K562 (cell line): Measurements from ENCODE around the gene SPECC1L. TPM values are rescaled to one million over a fixed set of nuclear protein-coding genes. Genes with fewer than 3 reads are reported as not detected.

Source experiments
- ATAC-seq: fragments of 200-7000 bp; cut with Tn5 transposase; 3 replicates; pipeline ENCODE4 v1.9.1; 2020; ENCODE audit warnings: moderate library complexity
- BruUV-seq: library from RNA; stranded (reverse); fragments of 400-500 nt; replicated peaks from 2 replicates; lab custom pipeline; 2021; lab: Mats Ljungman, UMichigan
- CTCF ChIA-PET: fragments of 300-600 bp; formaldehyde crosslinking; extraction: SDS; loops from one replicate; lab custom pipeline; 2021; ENCODE audit warnings: low intra/inter-chr PET ratio; lab: Yijun Ruan, JAX
- POLR2A ChIA-PET: fragments of 300-600, 350-650 bp; sonication (Branson Sonifier 250); formaldehyde crosslinking; extraction: SDS; loops from one replicate; lab custom pipeline; 2021; ENCODE audit warnings: antibody characterized with exemption, inconsistent platforms; lab: Yijun Ruan, JAX
- DNase-seq, 4 experiments: peaks; one replicate each; pipeline versions ENCODE4 v3.0.0 to v3.0.0-alpha.2; 2011 to 2018; ENCODE audit warnings: low spot score in 3 of 4, mixed read lengths in 3 of 4; ENCODE audit errors: extremely low read depth in 1 of 4
- FAIRE-seq: peaks from 2 replicates; lab custom pipeline; 2011; peaks lifted over from hg19 to GRCh38; lab: Jason Lieb, UNC
- H2AFZ ChIP-seq: 2 replicates; pipeline ENCODE4 v1.6.0; 2011; ENCODE audit warnings: low read depth, low read length, control low read depth, inconsistent platforms
- H3K27ac ChIP-seq: fragments of 200-600 bp; 3 replicates; pipeline ENCODE4 v1.8.0; 2011; ENCODE audit warnings: low read depth, mild to moderate bottlenecking, control low read depth, inconsistent platforms, low read length, moderate library complexity, mixed read lengths; ENCODE audit errors: extremely low read depth
- H3K27me3 ChIP-seq, 2 experiments: fragments of 300-600 bp in 1 of 2; 2 replicates in 1 of 2; 3 replicates in 1 of 2; pipeline versions ENCODE4 v1.6.0 to v1.8.0; 2011; ENCODE audit warnings: inconsistent platforms in 2 of 2, low read length in 2 of 2, mild to moderate bottlenecking in 1 of 2, mixed read lengths in 1 of 2, moderate library complexity in 1 of 2; ENCODE audit not compliant: control insufficient read depth in 2 of 2, insufficient read depth in 2 of 2
- H3K36me3 ChIP-seq: fragments of 300-600 bp; 3 replicates; pipeline ENCODE4 v1.8.0; 2011; ENCODE audit warnings: mild to moderate bottlenecking, low read length, inconsistent platforms; ENCODE audit not compliant: control insufficient read depth, insufficient read depth
- H3K4me1 ChIP-seq, 2 experiments: fragments of 200-600 bp in 1 of 2; replicated peaks in 1 of 2; 2 replicates in 1 of 2; 3 replicates in 1 of 2; pipeline versions ENCODE4 v1.5.1 to v1.8.0; 2011; ENCODE audit warnings: inconsistent platforms in 2 of 2, low read length in 2 of 2, mild to moderate bottlenecking in 1 of 2, mixed read lengths in 1 of 2, moderate library complexity in 1 of 2; ENCODE audit not compliant: control insufficient read depth in 2 of 2, insufficient read depth in 2 of 2
- H3K4me2 ChIP-seq: 2 replicates; pipeline ENCODE4 v1.6.1; 2011; ENCODE audit warnings: low read length, control low read depth, inconsistent platforms, mixed read lengths; ENCODE audit not compliant: insufficient read depth
- H3K4me3 ChIP-seq: fragments of 200-600 bp; sonication (generic), shearing (Covaris generic); 2 replicates; pipeline ENCODE4 v1.5.1; 2016; ENCODE audit warnings: control low read depth, inconsistent platforms
- H3K79me2 ChIP-seq: fragments of 200-600 bp; 3 replicates; pipeline ENCODE4 v1.8.0; 2011; ENCODE audit warnings: low read length, inconsistent platforms; ENCODE audit not compliant: control insufficient read depth, insufficient read depth
- H3K9ac ChIP-seq, 2 experiments: 2 replicates each; pipeline versions ENCODE4 v1.6.0 to v1.6.1; 2011; ENCODE audit warnings: low read depth in 2 of 2, low read length in 2 of 2, control low read depth in 1 of 2, inconsistent platforms in 1 of 2, mild to moderate bottlenecking in 1 of 2, mixed read lengths in 1 of 2; ENCODE audit not compliant: insufficient read depth in 1 of 2
- H3K9me1 ChIP-seq: one replicate; pipeline ENCODE4 v1.6.0; 2011; ENCODE audit warnings: inconsistent platforms, mild to moderate bottlenecking, low read length, moderate library complexity; ENCODE audit not compliant: control insufficient read depth, insufficient read depth
- H3K9me3 ChIP-seq: replicated peaks from 2 replicates; pipeline ENCODE4 v1.5.1; 2011; ENCODE audit warnings: low read depth, low read length, inconsistent platforms; ENCODE audit not compliant: control insufficient read depth, insufficient read depth
- H4K20me1 ChIP-seq: replicated peaks from 2 replicates; pipeline ENCODE4 v1.6.1; 2011; ENCODE audit warnings: low read length, inconsistent platforms, mixed read lengths; ENCODE audit not compliant: control insufficient read depth, insufficient read depth
- BRF1 ChIP-seq: IDR thresholded peaks from 3 replicates; pipeline ENCODE4 v1.6.1; 2011; ENCODE audit warnings: borderline replicate concordance, mild to moderate bottlenecking; ENCODE audit not compliant: insufficient read length; ENCODE audit errors: extremely low read depth
- EP300 ChIP-seq: IDR thresholded peaks from 2 replicates; pipeline ENCODE4 v1.6.1; 2012; ENCODE audit warnings: low read length, improper control_type of control experiment
- ETS2 ChIP-seq: IDR thresholded peaks from 2 replicates; pipeline ENCODE4 v1.6.1; 2016; ENCODE audit warnings: borderline replicate concordance, missing genetic modification characterization, mild to moderate bottlenecking, moderate library complexity, missing compliant biosample characterization; ENCODE audit not compliant: poor library complexity, severe bottlenecking
- HNRNPL ChIP-seq: fragments of 200-400 bp; formaldehyde crosslinking; IDR thresholded peaks from 2 replicates; pipeline ENCODE4 v1.6.1; 2017; ENCODE audit warnings: low read depth, mild to moderate bottlenecking, low read length
- KDM1A ChIP-seq, 2 experiments: fragments of 450-650 bp; IDR thresholded peaks; 2 replicates each; pipeline ENCODE4 v1.6.1; 2016; ENCODE audit warnings: mild to moderate bottlenecking in 2 of 2
- MTA3 ChIP-seq: fragments of 450-650 bp; formaldehyde crosslinking; IDR thresholded peaks from 2 replicates; pipeline ENCODE4 v1.6.1; 2017; ENCODE audit warnings: mild to moderate bottlenecking, borderline replicate concordance
- RAD51 ChIP-seq: fragments of 450-650 bp; IDR thresholded peaks from 2 replicates; pipeline ENCODE4 v1.7.1; 2016; ENCODE audit warnings: low read depth, mild to moderate bottlenecking, borderline replicate concordance
- RBM14 ChIP-seq: fragments of 200-400 bp; formaldehyde crosslinking; IDR thresholded peaks from 2 replicates; pipeline ENCODE4 v1.6.1; 2018; ENCODE audit warnings: low read depth, mild to moderate bottlenecking, low read length, moderate library complexity, borderline replicate concordance; ENCODE audit not compliant: insufficient read depth
- RFX7 ChIP-seq: fragments of 250-450 bp; sonication (Bioruptor Pico); IDR thresholded peaks from 2 replicates; pipeline ENCODE4 v1.5.1; 2021; ENCODE audit warnings: mild to moderate bottlenecking
- SAP30 ChIP-seq: fragments of 200-600 bp; sonication (generic); IDR thresholded peaks from 2 replicates; pipeline ENCODE4 v1.6.1; 2012; ENCODE audit warnings: borderline replicate concordance, low read depth, mild to moderate bottlenecking, moderate library complexity, low read length, control low read depth, inconsistent platforms; ENCODE audit not compliant: insufficient read depth, poor library complexity, severe bottlenecking
- SNAPC5 ChIP-seq: fragments of 250-450 bp; sonication (Bioruptor Pico); IDR thresholded peaks from 2 replicates; pipeline ENCODE4 v1.8.0; 2021; ENCODE audit warnings: moderate library complexity, mild to moderate bottlenecking, inconsistent platforms
- TEAD4 ChIP-seq, 2 experiments: sonication (generic) in 1 of 2; formaldehyde crosslinking in 1 of 2; IDR thresholded peaks; 2 replicates each; pipeline versions ENCODE4 v1.6.1 to v1.8.0; 2012 to 2022; ENCODE audit warnings: borderline replicate concordance in 1 of 2, inconsistent platforms in 1 of 2, low read length in 1 of 2, mild to moderate bottlenecking in 1 of 2, missing genetic modification reagents in 1 of 2
- ZNF217 ChIP-seq: sonication (generic); formaldehyde crosslinking; IDR thresholded peaks from 2 replicates; pipeline ENCODE4 v1.8.0; 2022; ENCODE audit warnings: mild to moderate bottlenecking, missing genetic modification reagents
- ZNF354B ChIP-seq: fragments of 250-450 bp; sonication (Bioruptor Pico); IDR thresholded peaks from 2 replicates; pipeline ENCODE4 v1.4.0; 2020
- WGBS: fragments of 100-300 bp; shearing (Covaris generic); methylation state at CpG from one replicate; pipeline ENCODE4 v1.1.6; 2016; ENCODE audit warnings: low coverage, mixed read lengths; ENCODE audit not compliant: insufficient coverage; ENCODE audit errors: missing lambda C conversion rate; 5-methylcytosine and 5-hydroxymethylcytosine counted together
- in situ Hi-C: fragments of 300-500 bp; cut with MboI; formaldehyde crosslinking; loops from 4 replicates; pipeline ENCODE4 v1.15.0; 2018; ENCODE audit warnings: inconsistent platforms, mixed read lengths
- intact Hi-C: fragments of 100-400 bp; cut with micrococcal nuclease; formaldehyde crosslinking; loops from 2 replicates; pipeline ENCODE4 v1.14.2; 2022
- polyA plus RNA-seq, 8 experiments: library from polyadenylated mRNA; depleted of rRNA in 4 of 8; stranded (reverse) in 5 of 8; unstranded in 3 of 8; fragments of >200 nt; fragmentation: Nextera tagmentation in 2 of 8; fragmentation: Illumina TruSeq in 1 of 8; extraction: Ambion mirVana in 2 of 8; extraction: Trizol in 1 of 8; gene quantifications; 2 replicates each; pipeline versions ENCODE4 v1.2.1 to v1.2.3, GENCODE V29; 2011 to 2014; ENCODE audit warnings: inconsistent platforms in 1 of 8, missing spikeins in 1 of 8
- total RNA-seq, 7 experiments: library from RNA; depleted of rRNA in 6 of 7; stranded (reverse); fragments of >200 nt in 6 of 7; fragmentation: Illumina TruSeq in 2 of 7; extraction: Trizol in 2 of 7; gene quantifications; 2 replicates each; pipeline versions ENCODE4 v1.2.1 to v1.2.3, GENCODE V29; 2011 to 2021; ENCODE audit warnings: low replicate concordance in 1 of 7
- TF ChIP-seq, protein P1 (sequence below): sonication (generic); formaldehyde crosslinking; IDR thresholded peaks from 2 replicates; pipeline ENCODE4 v1.9.0; 2022; ENCODE audit warnings: mild to moderate bottlenecking, missing genetic modification reagents

The SPECC1L gene
- total and polyA plus RNA-seq, 9 of the 15 experiments (the other 6 are each of a cell fraction or from before 2014, with no cell fraction given) = 1.4 to 27.9 (median 14.5) TPM

DNA sequence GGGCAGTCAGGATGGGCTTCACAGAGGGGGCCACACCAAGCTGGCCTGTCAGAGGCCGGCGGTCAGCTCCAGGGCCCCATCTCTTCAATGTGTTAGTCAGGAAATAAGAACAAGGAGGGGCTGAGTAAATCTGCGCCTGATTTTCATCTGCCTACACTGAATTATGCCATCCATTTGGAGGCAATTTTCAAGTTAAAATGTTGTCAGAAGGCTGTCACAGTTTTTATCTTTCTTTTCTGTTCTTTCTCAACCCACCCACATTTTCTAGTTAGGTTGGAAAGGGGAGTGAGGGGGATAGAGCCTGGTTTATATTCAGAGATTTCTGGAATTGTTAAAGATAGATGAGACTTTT, 175.6 kb downstream of the SPECC1L start:
- H3K9ac ChIP-seq = peak overlapping the region in 1 of 2 experiments; percentile 76; a peak in 1 of 4 replicates
- H3K4me2 ChIP-seq = no peak overlapping the region
- no peaks in the 10 kb centered on the region for H3K36me3 ChIP-seq
- intact Hi-C loops (no loop called here), in situ Hi-C loops (no loop called here)
- no peaks in the 10 kb centered on the region for H3K9me1 ChIP-seq
- POLR2A ChIA-PET = no interaction called here
- CTCF ChIA-PET = no interaction called here
- H3K4me3 ChIP-seq = no peak overlapping the region
- no peaks in the 10 kb centered on the region for H3K27me3 ChIP-seq
- no peak overlapping the region; the same call in 2 of the 3 replicates for H3K27ac ChIP-seq
- H3K4me1 ChIP-seq = peaks cover 15 to 27% of the 10 kb centered on the region in 2 experiments
- no peaks in the 10 kb centered on the region for H4K20me1 ChIP-seq
- H3K9me3 ChIP-seq = no peaks in the 10 kb centered on the region
- H3K79me2 ChIP-seq = no peaks in the 10 kb centered on the region
- TF ChIP-seq EP300 (no peak), MTA3 (no peak), SNAPC5 (no peak), ZNF354B (CRISPR knock-in tag) (no peak), BRF1 (no peak), ETS2 (no peak), ZNF217 (CRISPR knock-in tag) (no peak), KDM1A (IDR thresholded peaks at IDR 0.05) (no peak), TEAD4 (IDR thresholded peaks at IDR 0.05; ENCODE audit: low read length) (no peak), TEAD4 (CRISPR knock-in tag; IDR thresholded peaks at IDR 0.05; ENCODE audit: borderline replicate concordance) (no peak), RFX7 (CRISPR knock-in tag) (no peak), SAP30 (no peak), RAD51 (no peak), RBM14 (no peak), HNRNPL (no peak)
- TF ChIP-seq, protein P1, sequence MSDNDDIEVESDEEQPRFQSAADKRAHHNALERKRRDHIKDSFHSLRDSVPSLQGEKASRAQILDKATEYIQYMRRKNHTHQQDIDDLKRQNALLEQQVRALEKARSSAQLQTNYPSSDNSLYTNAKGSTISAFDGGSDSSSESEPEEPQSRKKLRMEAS = no peak
- no TSS peak for BruUV-seq
- no peak for DNase-seq
- H2AFZ ChIP-seq = peak overlapping the region; percentile 47
- no peak for FAIRE-seq
- 44% methylated on average over 3 of the region's 3 CpGs for WGBS
- no peak for ATAC-seq
